NCI-H69 (cell line): ENCODE data around the gene HOXA6.
A peak's percentile ranks its signal among the peaks of the same experiment; 100 is the strongest.

Source experiments
- DNase-seq: peaks from one replicate; lab custom pipeline; 2025; lab: John Stamatoyannopoulos, UW

Gene HOXA6

DNA sequence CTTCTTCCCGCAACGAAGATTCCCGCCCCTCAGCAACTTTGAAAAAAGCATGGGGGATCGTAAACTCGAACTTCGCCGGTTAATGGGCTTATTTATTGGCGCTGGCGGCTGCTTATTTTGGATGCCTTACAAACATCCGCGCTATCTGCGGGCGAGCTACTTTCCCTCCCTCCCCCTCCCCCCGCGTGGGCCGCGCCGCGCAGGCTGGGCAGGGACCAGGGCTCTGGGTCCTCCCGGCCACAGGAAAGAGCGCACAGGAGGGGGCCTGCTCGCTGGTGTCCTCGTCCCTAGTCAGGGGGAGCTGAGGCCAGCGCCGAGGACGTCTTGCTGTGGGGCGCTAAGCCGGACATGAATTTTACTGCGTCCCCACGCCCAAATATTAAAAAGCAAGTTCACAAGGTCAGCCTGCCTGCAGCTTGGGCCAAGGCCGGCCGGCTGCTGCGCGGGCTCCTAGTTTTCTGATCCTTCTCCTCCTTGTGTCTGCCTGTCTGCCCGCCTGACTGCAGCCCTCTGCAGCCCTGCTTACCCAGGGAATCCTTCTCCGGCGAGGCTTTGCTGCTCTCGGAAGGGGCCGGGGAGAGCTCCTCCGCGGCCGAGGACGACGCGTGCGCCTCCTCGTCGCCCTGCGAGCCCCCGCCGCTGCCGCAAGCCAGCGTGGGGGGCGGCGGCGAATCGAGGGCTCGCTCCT is 25.4 kb upstream of the HOXA6 start:
- DNase-seq, result peak; percentile 91

DNA sequence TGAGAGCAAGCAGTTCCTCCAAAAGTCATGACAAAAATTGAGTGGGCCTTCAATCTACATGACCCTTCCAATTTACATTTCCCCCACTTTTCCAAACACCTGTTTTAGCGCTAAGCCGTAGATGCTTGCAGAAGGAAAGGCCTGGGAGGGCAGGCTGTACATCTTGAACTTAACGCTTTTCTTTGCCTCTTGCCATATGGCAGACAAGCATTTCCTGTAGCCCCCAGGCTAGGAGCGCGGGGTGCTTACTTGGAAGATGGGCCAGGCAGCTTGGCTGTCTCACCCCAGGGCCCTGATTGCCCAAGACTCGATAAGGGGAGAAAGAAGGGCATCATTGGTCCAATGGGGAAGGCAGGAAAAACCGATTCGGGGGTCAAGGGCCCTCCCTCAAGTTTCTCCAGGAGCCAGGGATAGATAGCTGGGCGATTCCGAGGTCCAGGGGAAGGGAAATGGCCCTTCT is 24.8 kb upstream of the HOXA6 start:
- DNase-seq, result peak; percentile 86

DNA sequence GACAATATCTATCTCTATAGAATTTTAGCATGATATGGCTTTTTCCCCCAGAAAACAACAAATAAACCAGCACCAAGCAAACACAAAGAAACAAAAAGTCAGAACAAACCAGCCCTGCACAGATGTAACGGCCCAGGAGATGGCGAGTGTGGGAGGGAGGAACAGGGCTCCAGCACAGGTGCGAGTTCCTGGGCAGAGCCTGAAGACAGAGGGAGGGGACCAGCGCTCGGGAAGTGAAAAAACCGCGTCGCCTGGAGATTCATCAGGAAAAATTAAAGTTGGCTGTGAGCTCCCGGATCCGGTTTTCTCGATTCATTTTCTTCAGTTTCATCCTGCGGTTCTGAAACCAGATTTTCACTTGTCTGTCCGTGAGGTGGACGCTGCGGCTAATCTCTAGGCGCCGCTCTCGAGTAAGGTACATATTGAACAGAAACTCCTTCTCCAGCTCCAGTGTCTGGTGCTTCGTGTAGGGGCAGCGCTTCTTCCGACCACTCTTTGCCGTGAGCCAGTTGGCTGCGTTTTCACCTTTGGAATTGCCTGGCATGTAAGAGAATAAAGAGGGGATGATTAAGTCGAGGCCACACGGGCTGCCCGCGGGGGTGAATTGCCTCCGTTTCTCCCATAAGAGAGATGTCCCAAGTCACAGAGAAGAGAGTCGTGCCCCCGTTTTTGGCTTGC is 24.2 kb upstream of the HOXA6 start:
- peak; percentile 69 for DNase-seq

DNA sequence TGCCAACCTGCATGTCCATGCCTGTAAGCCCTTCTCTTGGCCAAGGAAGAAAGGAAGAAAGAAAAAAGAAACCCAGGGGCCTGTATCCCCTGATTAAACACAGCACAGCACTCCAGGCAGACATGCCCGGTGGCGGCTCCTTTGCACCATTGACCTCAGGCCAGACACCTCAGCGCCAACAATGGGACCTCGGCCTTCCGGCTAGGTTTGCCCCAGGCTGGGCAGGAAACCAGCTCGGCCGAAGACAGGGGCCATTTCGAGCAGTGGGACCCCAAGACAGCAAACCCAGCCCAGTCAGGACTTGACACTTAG is 23.7 kb upstream of the HOXA6 start:
- DNase-seq, result peak; percentile 69

DNA sequence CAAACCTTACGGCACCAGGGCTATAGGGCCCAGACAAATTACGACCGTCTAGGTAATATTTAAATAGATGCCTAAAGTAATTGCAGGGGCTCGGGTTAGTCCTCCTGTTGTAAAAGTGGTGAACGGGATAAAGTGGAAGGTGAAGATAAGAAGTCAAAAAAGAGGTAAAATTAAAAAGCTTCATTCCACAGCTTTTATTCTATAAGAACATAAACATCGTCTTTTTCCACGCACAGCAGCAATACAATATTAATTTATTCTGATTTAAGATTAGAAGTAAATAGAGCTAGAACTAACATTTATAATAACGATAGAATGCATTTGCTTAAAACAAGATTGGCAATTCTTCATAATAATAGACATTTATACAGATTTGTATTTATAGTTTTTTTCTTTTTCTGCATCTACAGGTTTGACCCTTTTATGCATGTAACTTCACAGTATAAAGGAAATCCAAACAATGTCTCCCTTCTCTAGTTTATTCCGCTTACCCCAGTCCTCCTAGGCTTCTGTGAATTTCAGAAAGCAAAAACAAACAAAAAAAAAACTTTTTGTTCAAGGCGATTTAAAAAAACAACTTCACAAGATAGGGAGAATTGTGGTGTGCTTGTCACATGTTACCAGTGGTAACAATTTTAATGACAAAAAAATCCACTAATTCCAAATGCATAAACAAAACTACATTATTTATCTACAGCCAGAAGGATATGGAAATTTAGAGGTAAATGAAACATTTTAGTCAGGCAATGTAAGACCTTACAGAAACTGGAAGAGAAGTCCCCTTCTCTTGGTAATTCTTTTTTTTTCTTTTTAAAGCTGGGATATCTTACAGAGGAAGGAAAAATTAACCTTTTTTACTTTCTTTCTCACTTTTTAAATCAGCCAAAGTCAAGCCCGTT is 23.1 kb upstream of the HOXA6 start:
- peak; percentile 21 for DNase-seq

DNA sequence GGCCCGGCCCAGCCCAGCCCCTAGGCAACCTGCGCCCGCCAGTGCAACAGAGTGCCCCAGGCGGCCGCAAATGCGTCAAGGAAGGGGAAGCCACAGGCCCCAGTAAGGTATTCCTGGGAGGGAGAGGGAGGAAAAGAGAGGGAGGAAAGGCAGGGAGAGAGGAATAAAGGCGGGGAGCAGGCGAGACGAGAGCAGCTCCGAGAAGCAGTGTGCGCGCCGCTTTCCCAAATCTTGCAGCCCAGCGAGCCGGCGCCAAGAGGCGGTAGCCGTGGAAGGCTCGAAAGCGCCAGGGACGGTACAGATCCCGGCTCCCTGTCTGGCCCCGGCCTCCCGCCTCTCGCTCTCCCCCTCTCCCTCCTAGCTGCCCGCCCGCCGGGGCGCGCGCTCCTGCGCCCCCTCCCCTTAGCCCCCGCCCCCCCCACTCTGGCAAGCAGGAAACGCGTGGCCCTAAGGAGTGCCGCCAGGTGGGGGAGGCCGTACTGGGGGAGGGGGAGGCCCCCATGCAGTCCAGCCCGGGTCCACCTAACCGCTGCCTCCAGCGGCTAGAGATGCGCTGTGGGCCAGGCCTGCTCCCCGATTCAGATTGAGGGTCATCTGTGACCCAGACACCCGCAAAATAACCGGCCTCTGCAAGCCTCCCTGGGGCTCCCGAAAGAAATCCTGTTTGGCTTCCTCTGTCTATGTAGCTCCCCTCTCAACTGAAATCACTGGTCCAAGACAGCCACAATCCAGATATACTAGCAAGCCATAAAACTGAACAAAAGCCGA is 22.3 kb upstream of the HOXA6 start:
- DNase-seq, result peak; percentile 90

DNA sequence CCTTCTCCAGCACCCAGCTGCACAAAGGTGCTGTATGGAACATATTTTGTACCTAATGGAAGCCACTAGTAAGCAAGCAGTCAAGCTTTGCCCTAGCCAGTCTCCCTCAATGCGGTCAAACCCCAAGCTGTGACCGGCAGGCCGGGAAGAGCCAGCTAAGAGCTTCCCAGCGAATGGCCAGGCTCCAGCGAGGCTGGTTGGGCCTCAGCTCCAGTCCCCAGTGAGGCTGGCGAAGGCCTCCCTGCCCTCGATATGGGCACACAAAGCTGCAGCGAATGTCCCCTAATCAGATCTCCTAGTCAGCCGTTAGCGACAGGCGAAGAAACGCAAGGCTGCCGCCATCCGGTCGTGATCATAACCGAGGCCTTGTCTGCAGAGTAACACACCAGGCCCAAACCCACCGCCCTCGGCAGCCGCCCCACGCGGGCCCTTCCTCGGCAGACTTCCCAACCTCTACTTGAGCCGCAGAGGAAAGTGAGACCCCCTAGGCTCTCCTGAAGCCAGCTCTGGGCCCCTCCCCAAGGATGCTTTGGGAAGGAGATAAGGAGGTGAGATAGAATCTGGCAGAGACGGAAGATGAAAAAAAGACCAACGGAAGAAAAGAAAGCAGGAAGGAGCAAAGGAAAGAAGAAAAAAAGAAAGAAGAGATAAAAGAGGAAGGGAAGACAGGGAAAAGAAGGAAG is 20.8 kb upstream of the HOXA6 start:
- peak; percentile 70 for DNase-seq

DNA sequence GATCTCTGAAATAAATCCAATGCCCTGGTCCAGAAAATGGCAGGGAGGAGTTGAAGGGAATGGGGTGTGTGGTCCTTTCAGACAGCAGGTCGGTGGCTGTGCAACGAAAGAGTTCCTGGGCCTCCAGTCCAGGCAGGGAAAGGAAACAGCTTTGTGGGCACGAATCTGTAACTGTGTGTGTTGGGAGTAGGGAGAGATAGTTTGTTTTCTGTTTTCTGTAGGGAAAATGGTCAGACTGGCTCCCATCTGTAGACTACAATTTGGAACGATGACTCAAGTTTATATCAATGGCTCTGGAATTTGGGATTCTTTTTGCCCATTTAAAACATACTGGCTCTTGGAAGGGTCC is 20.3 kb upstream of the HOXA6 start:
- DNase-seq, result peak; percentile 46

DNA sequence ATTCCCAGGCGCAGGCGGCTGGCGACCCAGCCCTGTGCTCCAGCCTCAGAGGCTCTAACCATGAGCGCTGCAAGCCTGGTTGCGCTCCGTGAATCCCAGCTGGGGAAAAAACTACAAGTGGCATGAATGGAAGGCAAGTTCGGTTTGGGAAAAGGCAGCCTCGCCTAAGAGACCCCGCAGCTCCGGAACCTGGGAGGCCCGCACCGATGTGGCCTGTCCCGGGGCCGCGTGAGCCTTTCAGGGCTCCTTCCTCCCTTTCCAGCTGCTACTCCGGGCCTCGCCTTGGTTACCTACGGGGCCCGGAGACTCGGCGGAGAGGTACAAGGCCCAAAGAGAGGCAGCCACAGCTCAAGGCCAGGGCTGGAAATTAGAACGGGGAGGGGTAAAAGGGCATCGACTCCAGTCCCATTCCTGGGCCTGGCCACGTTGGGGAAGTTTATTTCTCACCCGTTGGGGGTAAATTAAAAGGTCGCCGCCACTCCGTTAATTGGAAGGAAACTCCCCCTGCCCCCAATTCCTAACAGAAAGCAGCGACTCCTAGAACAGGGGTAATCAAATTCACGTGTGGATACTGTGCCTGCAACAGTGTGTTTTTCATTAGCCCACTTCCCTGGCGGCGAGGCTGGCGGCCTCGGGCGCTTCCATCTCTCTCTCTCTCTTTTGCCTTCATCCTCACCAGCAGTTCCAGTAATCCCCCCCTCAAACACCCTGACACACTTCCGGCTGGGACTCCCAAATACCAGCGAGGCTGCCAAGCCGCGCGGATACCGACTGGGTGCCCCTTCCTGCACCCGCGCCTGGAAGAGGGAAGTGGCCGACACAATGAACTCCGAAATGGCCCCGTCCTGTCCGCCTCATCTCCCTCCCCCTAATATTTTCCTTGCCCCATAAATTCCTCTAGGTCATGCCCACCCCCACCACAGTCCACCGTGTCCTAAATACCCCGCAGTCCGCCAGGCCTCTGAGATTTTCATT is 19.2 kb upstream of the HOXA6 start:
- DNase-seq, result peak; percentile 71

DNA sequence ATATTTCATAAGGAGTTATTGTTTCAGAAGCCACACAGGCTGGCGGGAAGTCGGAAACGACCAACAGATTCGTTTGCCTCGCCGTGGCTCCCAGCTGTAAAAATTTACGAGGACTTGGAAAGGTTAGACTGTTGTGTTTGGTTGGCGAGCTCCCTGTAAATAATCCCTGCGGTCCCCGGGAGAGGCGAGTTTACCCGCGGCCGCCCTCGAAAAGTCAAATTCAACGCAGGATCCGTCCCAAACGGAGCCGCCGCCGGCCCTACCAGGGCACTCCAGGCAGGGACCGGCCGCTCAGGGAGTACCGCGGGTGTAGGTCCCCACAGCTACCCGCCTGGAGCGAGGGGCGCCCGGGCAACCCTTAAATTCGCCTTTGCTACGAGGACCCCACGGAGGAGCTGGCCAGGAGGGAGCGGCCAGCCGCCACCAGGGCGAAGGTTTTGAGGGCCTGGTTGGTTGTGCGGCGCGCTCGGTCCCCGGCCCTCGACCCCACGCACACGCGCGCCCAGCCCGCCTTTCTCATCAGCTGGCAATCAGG is 18.5 kb upstream of the HOXA6 start:
- DNase-seq, result peak; percentile 47

DNA sequence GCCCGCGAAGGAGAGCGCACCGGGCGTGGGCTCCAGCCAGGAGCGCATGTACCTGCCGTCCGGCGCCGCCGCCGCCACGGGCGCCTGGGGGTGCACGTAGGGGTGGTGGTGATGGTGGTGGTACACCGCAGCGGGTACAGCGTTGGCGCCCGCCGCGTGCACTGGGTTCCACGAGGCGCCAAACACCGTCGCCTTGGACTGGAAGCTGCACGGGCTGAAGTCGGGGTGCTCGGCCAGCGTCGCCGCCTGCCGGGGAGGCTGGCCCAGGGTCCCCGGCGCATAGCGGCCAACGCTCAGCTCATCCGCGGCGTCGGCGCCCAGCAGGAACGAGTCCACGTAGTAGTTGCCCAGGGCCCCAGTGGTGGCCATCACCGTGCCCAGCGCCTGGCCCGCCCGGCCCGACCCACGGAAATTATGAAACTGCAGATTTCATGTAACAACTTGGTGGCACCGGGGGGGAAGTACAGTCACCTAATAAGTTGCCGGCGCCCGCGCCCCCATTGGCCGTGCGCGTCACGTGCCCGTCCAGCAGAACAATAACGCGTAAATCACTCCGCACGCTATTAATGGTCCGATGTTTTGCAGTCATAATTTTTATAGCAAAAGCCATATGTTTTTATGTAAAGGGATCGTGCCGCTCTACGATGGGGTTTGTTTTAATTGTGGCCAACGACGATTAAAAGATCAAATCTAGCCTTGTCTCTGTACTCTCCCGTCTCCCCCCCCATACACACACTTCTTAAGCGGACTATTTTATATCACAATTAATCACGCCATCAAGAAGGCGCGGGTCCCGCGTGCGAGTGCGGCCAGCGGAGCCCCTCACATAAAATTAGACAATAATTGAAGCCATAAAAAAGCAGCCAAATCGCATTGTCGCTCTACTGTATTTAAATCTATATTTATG is 17.8 kb upstream of the HOXA6 start, which contains the start of gene HOXA9:
HOXA9 (minus strand) TSS at position 449 of the 907 bp plus-strand sequence; CDS start at position 369, 80 bp downstream.
- no peak for DNase-seq

DNA sequence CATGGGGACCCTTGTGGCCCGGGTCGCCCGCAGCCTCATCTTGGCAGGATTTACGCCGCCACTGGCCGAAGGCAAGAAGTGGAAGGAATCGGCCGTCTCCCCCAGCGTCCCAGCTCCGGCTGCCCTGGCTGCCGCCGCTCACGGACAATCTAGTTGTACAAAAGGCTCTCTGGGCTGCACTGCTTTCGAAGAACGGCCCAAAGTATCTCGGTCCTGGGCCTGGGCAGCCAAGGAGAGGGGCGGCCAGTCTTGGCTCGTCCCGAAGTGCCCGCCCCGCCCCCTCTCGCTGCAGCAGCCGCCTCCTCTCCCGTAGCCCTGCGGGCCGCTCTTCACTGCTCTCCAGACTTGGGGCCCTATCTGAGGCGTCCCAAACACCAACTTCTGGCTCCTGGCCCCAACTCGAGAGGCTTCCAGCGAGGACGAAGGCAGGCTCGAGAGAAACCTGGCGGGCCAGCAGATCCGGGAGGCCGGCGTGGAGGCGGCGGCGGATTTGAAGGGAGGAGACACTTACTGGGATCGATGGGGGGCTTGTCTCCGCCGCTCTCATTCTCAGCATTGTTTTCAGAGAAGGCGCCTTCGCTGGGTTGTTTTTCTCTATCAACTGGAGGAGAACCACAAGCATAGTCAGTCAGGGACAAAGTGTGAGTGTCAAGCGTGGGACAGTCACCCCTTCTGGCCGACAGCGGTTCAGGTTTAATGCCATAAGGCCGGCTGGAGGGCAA is 17.0 kb upstream of the HOXA6 start:
- DNase-seq, result no peak

DNA sequence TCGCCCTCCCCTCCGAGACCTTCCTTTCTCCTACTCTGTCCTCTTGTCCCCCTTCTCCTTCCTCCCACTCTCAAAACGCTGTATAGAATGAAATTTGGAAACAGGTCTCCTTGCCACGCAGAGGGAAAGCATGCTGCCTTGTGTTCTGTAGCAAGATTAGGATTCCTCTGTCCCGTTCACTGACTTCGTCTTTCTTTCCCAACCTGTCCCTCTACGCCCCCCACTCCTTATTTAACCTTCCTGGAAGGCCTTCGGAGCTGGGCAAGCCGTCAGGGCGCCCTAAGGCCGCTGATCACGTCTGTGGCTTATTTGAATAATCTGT is 16.4 kb upstream of the HOXA6 start:
- no peak for DNase-seq

DNA sequence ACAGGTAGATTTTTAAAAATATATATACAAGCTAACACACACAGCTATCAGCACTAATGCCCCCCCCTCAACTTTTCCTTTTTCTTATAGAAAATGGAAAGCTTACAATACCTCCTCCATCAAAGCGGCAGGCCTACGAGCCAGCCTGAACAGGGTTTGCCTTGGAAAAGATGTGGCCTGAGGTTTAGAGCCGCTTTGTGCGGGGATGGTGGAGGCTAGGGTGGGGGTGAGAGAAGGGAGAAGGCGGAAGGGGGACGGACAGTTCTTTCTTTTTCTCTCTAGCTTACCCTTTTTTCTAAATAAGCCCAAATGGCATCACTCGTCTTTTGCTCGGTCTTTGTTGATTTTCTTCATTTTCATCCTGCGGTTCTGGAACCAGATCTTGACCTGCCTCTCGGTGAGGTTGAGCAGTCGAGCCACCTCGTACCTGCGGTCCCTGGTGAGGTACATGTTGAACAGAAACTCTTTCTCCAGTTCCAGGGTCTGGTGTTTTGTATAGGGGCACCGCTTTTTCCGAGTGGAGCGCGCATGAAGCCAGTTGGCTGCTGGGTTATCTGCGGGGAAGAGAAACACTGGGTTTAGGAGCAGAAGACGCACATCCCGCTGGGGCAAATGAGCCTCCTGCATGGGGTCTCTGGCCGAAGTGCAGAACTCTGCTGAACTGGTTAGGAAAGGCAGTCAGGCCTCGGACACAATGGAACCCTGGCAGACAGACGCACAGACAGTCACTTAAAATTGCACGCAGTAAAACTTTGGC is 15.9 kb upstream of the HOXA6 start:
- DNase-seq, result no peak

DNA sequence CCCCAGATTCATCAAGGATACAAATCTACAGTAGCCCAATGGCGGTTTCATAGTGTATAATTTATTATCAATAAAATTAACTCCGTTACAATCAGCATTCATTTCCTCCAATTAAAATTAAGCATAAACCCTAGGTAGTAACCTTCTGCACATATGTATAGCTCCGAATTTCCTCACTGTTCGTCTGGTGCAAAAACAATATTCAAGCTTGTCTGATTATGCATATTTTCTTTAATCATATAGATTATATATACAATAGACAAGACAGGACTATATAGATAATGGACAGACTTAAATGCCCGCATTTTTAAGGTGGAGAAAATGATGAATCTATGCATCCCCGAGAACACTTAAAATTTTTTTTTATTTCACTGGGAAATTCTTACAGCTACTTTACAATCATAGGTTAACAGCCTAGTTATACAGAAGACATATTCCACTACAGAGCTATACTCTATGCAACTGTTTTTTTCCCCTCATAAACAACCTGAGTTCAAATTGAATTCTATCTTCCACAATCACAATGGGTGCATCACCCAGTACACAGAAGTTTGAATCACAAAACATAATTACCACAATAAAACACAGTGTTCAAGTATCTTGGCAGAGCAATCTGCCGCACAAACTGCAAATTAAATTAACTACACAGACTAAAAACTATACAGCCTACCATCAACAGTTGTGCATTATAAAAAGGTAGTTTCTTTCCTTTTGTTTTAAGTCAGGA is 15.2 kb upstream of the HOXA6 start:
- DNase-seq, result no peak

DNA sequence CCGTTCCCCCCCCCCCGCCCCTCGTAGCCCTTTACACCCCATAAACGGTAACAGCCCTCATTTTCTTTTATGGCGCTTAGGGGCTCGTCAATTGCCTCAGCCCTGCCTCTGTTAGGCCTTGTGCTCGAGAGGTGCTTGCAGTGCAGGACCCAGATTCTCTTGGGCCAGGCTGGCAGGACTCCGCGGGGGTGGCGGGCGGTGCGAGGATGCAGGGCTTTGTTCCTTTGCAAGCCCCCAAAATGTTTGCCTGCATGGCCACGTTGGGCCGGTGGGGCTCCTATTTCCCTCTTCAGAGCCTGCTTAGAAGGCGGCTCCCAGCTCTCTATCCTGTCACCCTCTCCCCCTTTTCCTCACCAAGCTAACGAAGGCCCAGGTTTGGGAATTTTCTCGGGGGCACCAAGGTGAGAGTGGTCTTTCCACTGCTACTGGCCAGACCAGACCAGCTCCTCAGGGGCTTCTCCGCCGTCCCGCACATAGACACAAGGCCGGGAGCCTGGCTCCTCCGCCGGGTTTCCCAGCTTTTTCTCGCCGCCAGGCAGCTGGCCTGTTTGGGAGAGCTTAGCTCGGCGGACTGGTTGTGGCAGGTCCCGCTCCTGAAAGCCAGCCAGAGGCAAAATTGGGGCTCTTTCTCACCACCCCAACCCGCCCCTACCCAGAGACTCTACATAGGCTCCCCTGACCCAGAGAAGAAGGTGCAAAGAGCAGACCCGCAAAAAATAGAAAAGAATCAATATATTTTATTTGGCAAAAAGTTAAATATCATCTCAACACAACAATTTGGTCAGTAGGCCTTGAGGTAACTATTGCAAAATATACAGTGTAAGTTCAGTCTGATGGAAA is 14.4 kb upstream of the HOXA6 start:
- no peak for DNase-seq
